Measurements from ENCODE around the gene SDE2. TPM values are rescaled to one million over a fixed set of nuclear protein-coding genes. Genes with fewer than 3 reads are reported as not detected.
"Not testable (repeated sequence)": the region's sequence is repeated elsewhere in the genome, so short reads cannot be mapped to it uniquely, and the experiment has no call there.

SDE2 gene
- total RNA-seq, 1 donor from 2014 or later, result 40.4 TPM

- FAIRE-seq, result no peak
- DNase-seq (ENCODE audit: low spot score in 2 of 2), result no peak
Observed at GRCh38 chr1:225946803-225947202, 52.3 kb downstream of the SDE2 start.

- FAIRE-seq (no peak), DNase-seq (ENCODE audit: low spot score in 2 of 2) (no peak)
Observed at GRCh38 chr1:225946082-225946620, 53.0 kb downstream of the SDE2 start.

- DNase-seq (ENCODE audit: low spot score in 2 of 2) (no peak), FAIRE-seq (no peak)
Observed at GRCh38 chr1:225945564-225945963, 53.6 kb downstream of the SDE2 start.

- FAIRE-seq (no peak), DNase-seq (ENCODE audit: low spot score in 2 of 2) (no peak)
Observed at GRCh38 chr1:225944951-225945350, 54.2 kb downstream of the SDE2 start.

GRCh38 chr1:225944387-225944786 lies 54.8 kb downstream of the SDE2 start:
- no peak for FAIRE-seq

GRCh38 chr1:225943582-225943981 lies 55.6 kb downstream of the SDE2 start:
- DNase-seq (ENCODE audit: low spot score in 2 of 2), result no peak
- no peak for FAIRE-seq

More at GRCh38 chr1:225944387-225944786, 54.8 kb downstream of the SDE2 start:
- DNase-seq (ENCODE audit: low spot score in 2 of 2), result no peak

GRCh38 chr1:225942574-225942973 lies 56.6 kb downstream of the SDE2 start:
- FAIRE-seq, result no peak
- no peak for DNase-seq (ENCODE audit: low spot score in 2 of 2)

- DNase-seq (ENCODE audit: low spot score in 2 of 2) (no peak), FAIRE-seq (no peak)
Observed at GRCh38 chr1:225941942-225942222, 57.3 kb downstream of the SDE2 start.

GRCh38 chr1:225941187-225941941 lies 57.8 kb downstream of the SDE2 start, which contains the start of gene LEFTY2:
Gene LEFTY2, minus strand, starts transcription at chr1:225941220. Its CDS starts 80 bp downstream, at chr1:225941140.
- no peak for FAIRE-seq
- DNase-seq (ENCODE audit: low spot score in 2 of 2), result no peak

GRCh38 chr1:225940385-225941151 lies 58.6 kb downstream of the SDE2 start:
- FAIRE-seq (no peak), DNase-seq (ENCODE audit: low spot score in 2 of 2) (no peak)

GRCh38 chr1:225939939-225940310 lies 59.2 kb downstream of the SDE2 start:
- FAIRE-seq; DNase-seq (ENCODE audit: low spot score in 2 of 2): not testable (repeated sequence)

GRCh38 chr1:225939097-225939938 lies 59.8 kb downstream of the SDE2 start:
- FAIRE-seq; DNase-seq (ENCODE audit: low spot score in 2 of 2): not testable (repeated sequence)

- no peak for FAIRE-seq
Observed at GRCh38 chr1:225937048-225937968, 61.8 kb downstream of the SDE2 start.

GRCh38 chr1:225936523-225936922 lies 62.6 kb downstream of the SDE2 start:
- DNase-seq (ENCODE audit: low spot score in 2 of 2), result no peak
- FAIRE-seq, result no peak

More at GRCh38 chr1:225937048-225937968, 61.8 kb downstream of the SDE2 start:
- DNase-seq (ENCODE audit: low spot score in 2 of 2), result no peak

- not testable (repeated sequence) for FAIRE-seq; DNase-seq (ENCODE audit: low spot score in 2 of 2)
Observed at GRCh38 chr1:225936086-225936485, 63.1 kb downstream of the SDE2 start.

GRCh38 chr1:225934711-225935110 lies 64.4 kb downstream of the SDE2 start:
- FAIRE-seq (no peak), DNase-seq (ENCODE audit: low spot score in 2 of 2) (no peak)

- FAIRE-seq (no peak), DNase-seq (ENCODE audit: low spot score in 2 of 2) (no peak)
Observed at GRCh38 chr1:225933072-225933471, 66.1 kb downstream of the SDE2 start.
